ENCODE results near the gene LDLRAD4.

The LDLRAD4 gene

GRCh38 chr18:13440277-13441248, 222.0 kb downstream of the LDLRAD4 start:
- no peak for FAIRE-seq
- no peak for DNase-seq (ENCODE audit: insufficient read length, low spot score)
- no peak for TF ChIP-seq SPI1 (IDR thresholded peaks at IDR 0.05; ENCODE audit: low read depth, low read length)
- no peak for TF ChIP-seq PAX5 (IDR thresholded peaks at IDR 0.05; ENCODE audit: insufficient read depth, low read length, severe bottlenecking)
- TF ChIP-seq POLR2AphosphoS5 (IDR thresholded peaks at IDR 0.05; ENCODE audit: low read depth, low read length), result no peak
- no peak for TF ChIP-seq TAF1 (IDR thresholded peaks at IDR 0.05; ENCODE audit: low read depth, low read length)
- no peak for TF ChIP-seq POU2F2 (IDR thresholded peaks at IDR 0.05; ENCODE audit: low read depth, low read length)
- no peak for TF ChIP-seq POLR2A (IDR thresholded peaks at IDR 0.05; ENCODE audit: low read depth, low read length)

DNA sequence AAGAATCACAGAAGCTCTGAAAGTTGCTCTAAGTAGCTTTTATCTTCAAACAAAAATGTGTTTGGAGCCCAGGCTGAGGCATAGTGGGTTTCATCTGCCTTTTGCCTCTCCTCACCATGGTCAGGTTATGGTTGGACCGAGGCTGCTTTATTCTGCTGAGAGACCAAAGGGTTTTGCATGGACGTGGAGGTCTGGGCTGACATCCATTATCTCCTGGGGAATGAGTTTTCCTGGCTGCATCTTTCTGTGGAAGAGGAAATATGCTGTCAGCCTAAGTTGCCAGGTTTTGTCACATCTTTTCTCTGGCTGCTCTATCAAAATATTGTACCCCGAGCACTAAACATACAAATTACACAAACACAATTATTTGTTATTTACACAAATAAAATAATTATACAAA, 223.2 kb downstream of the LDLRAD4 start:
- TF ChIP-seq POU2F2 (IDR thresholded peaks at IDR 0.05; ENCODE audit: low read depth, low read length), result no peak
- TF ChIP-seq TAF1 (IDR thresholded peaks at IDR 0.05; ENCODE audit: low read depth, low read length), result no peak
- TF ChIP-seq POLR2A (IDR thresholded peaks at IDR 0.05; ENCODE audit: low read depth, low read length), result no peak
- TF ChIP-seq SPI1 (IDR thresholded peaks at IDR 0.05; ENCODE audit: low read depth, low read length), result no peak
- no peak for TF ChIP-seq POLR2AphosphoS5 (IDR thresholded peaks at IDR 0.05; ENCODE audit: low read depth, low read length)
- TF ChIP-seq PAX5 (IDR thresholded peaks at IDR 0.05; ENCODE audit: insufficient read depth, low read length, severe bottlenecking), result no peak
- FAIRE-seq (no peak), DNase-seq (ENCODE audit: insufficient read length, low spot score) (no peak)

DNA sequence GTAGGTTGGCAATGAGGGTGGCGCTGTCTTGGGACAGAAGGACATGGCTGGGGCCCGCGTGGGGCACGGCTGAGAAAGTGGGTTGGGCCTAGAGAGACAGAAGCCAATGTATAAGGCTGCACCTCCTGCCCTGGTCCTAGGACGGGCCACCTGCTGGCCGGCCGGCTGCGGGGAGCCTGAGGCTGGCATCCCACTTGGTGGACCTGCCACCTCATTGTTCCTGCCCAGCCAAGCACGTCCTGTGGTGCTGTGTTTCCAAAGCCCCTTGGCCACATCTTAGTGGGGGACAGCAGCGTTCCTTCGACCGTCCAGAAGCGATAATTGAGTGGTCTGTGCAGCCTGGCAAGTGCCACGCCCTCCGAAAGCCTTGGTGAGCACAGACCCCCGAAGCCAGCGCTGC, 223.9 kb downstream of the LDLRAD4 start:
- DNase-seq (ENCODE audit: insufficient read length, low spot score) (no peak), FAIRE-seq (no peak)
- TF ChIP-seq TAF1 (IDR thresholded peaks at IDR 0.05; ENCODE audit: low read depth, low read length) (no peak), POLR2AphosphoS5 (IDR thresholded peaks at IDR 0.05; ENCODE audit: low read depth, low read length) (no peak), PAX5 (IDR thresholded peaks at IDR 0.05; ENCODE audit: insufficient read depth, low read length, severe bottlenecking) (no peak), POU2F2 (IDR thresholded peaks at IDR 0.05; ENCODE audit: low read depth, low read length) (no peak), POLR2A (IDR thresholded peaks at IDR 0.05; ENCODE audit: low read depth, low read length) (no peak), SPI1 (IDR thresholded peaks at IDR 0.05; ENCODE audit: low read depth, low read length) (no peak)

GRCh38 chr18:13443552-13443951, 225.0 kb downstream of the LDLRAD4 start:
- TF ChIP-seq POLR2A (IDR thresholded peaks at IDR 0.05; ENCODE audit: low read depth, low read length) (no peak), PAX5 (IDR thresholded peaks at IDR 0.05; ENCODE audit: insufficient read depth, low read length, severe bottlenecking) (no peak), POU2F2 (IDR thresholded peaks at IDR 0.05; ENCODE audit: low read depth, low read length) (no peak), POLR2AphosphoS5 (IDR thresholded peaks at IDR 0.05; ENCODE audit: low read depth, low read length) (no peak), TAF1 (IDR thresholded peaks at IDR 0.05; ENCODE audit: low read depth, low read length) (no peak), SPI1 (IDR thresholded peaks at IDR 0.05; ENCODE audit: low read depth, low read length) (no peak)
- DNase-seq (ENCODE audit: insufficient read length, low spot score) (no peak), FAIRE-seq (no peak)

DNA sequence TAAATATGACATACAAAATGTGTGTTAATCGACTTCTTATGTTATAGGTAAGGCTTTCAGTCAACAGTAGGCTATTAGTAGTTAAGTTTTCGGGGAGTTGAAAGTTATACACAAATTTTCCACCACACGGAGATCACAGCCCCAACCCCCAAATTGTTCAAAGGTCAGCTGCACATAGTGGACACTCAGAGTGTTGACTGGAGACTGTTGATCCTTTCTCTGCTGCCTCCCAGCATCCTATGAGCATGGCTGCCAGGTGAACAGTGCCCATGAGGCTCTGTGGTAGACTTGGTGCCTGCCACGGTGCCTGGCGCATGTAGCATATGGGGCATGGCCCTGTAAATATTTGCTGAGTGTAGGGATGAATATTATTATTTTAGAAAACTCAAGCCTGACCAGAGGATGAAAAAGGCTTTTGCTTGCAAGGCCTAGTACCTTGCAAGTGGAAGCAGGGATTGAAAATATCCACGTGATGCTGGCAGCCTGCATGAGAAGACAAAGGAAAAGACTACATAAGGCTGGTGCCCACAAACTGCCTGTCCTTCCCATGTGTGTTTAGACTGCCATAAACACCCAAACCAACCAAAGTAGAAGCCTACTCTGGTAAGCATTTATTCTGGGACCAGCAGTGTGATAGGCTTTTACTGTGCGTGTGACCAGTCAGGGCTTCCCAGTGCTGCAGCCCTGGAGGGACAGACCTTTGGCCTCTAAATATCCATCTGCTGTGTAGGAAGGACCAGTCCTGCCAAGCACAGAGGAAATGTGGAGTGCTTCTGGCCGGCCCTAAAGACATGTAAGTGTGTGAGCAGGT, 226.1 kb downstream of the LDLRAD4 start:
- FAIRE-seq (no peak), DNase-seq (ENCODE audit: insufficient read length, low spot score) (no peak)
- TF ChIP-seq PAX5 (IDR thresholded peaks at IDR 0.05; ENCODE audit: insufficient read depth, low read length, severe bottlenecking) (no peak), POLR2AphosphoS5 (IDR thresholded peaks at IDR 0.05; ENCODE audit: low read depth, low read length) (no peak), SPI1 (IDR thresholded peaks at IDR 0.05; ENCODE audit: low read depth, low read length) (no peak), POU2F2 (IDR thresholded peaks at IDR 0.05; ENCODE audit: low read depth, low read length) (no peak), POLR2A (IDR thresholded peaks at IDR 0.05; ENCODE audit: low read depth, low read length) (no peak), TAF1 (IDR thresholded peaks at IDR 0.05; ENCODE audit: low read depth, low read length) (no peak)

DNA sequence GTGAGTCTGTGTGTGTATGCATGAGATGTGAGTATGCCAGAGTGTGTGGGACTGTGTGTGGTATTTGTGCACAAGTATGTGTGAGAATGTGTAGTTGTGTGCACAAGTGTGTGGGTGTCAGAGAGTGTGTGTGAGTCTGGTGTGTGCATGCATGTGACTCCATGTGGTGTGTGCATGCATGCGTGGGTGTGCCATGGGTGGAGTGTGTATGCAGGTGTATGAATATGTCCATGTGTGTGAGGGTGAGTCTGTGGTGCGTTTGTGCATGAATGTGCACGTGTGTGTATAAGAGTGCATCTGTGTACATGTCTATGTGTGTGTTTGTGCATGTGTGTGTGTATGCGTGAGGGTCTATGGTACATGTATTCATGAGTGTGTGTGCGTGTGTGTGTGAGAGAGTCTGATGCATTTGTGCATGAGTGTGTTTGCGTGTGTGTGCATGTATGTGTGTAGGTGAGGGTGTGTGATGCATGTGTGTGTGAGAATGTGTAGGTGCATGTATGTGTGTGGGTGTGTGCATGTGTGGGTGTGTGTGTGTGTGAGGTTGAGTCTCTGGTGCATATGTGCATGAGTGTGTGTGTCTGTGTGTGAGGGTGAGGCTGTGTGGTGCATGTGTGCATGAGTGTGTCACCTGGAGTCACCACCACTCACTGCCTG, 226.8 kb downstream of the LDLRAD4 start:
- no peak for DNase-seq (ENCODE audit: insufficient read length, low spot score)
- FAIRE-seq, result peak; percentile 61
- TF ChIP-seq SPI1 (IDR thresholded peaks at IDR 0.05; ENCODE audit: low read depth, low read length) (no peak), POLR2A (IDR thresholded peaks at IDR 0.05; ENCODE audit: low read depth, low read length) (no peak), TAF1 (IDR thresholded peaks at IDR 0.05; ENCODE audit: low read depth, low read length) (no peak), POU2F2 (IDR thresholded peaks at IDR 0.05; ENCODE audit: low read depth, low read length) (no peak), POLR2AphosphoS5 (IDR thresholded peaks at IDR 0.05; ENCODE audit: low read depth, low read length) (no peak), PAX5 (IDR thresholded peaks at IDR 0.05; ENCODE audit: insufficient read depth, low read length, severe bottlenecking) (no peak)

GRCh38 chr18:13446024-13446423, 227.5 kb downstream of the LDLRAD4 start:
- TF ChIP-seq PAX5 (IDR thresholded peaks at IDR 0.05; ENCODE audit: insufficient read depth, low read length, severe bottlenecking) (no peak), SPI1 (IDR thresholded peaks at IDR 0.05; ENCODE audit: low read depth, low read length) (no peak), POLR2AphosphoS5 (IDR thresholded peaks at IDR 0.05; ENCODE audit: low read depth, low read length) (no peak), POU2F2 (IDR thresholded peaks at IDR 0.05; ENCODE audit: low read depth, low read length) (no peak), POLR2A (IDR thresholded peaks at IDR 0.05; ENCODE audit: low read depth, low read length) (no peak), TAF1 (IDR thresholded peaks at IDR 0.05; ENCODE audit: low read depth, low read length) (no peak)
- FAIRE-seq (no peak), DNase-seq (ENCODE audit: insufficient read length, low spot score) (no peak)

DNA sequence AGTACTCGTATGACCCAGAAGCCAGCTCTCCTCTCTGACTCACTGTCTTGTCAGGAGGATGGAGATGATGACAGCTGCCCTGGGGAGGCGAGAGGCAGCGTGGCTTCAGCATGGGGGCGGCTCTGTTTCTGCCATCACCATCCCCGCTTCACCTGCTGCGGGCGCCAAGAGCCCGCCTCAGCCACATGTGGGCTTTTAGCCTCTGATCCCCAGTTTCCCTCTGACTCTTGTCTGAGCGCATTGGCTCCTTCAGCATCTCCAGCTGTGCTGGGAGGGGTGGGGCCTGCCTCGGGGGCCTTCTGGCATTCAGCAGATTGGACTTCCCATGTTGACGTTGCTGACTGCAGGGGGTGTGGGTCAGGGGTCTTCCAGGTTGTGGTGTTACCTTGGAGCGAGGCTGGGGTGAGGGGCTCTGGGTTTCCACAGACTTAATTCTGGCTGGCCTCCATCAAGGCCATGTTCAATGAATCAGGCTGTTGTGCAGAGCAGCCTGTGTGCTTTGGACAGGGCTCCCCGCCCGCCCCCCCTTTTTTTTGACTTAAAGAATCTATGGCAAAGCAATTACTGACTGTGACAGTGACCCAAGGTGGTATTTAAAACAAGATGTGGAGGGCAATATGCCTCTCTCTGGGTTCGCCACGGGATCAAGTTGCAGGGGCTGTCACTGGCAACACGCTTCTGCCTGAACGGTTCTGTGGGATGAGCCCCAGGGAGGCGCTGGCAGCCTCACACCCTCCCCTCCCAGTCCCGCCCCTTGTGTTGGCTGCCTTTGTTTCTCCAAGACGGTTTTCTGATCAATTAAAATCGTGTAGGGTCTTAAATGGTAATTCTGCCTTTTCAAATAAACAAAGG, 228.3 kb downstream of the LDLRAD4 start:
- no peak for DNase-seq (ENCODE audit: insufficient read length, low spot score)
- no peak for FAIRE-seq
- TF ChIP-seq POLR2AphosphoS5 (IDR thresholded peaks at IDR 0.05; ENCODE audit: low read depth, low read length) (no peak), PAX5 (IDR thresholded peaks at IDR 0.05; ENCODE audit: insufficient read depth, low read length, severe bottlenecking) (no peak), POLR2A (IDR thresholded peaks at IDR 0.05; ENCODE audit: low read depth, low read length) (no peak), SPI1 (IDR thresholded peaks at IDR 0.05; ENCODE audit: low read depth, low read length) (no peak), TAF1 (IDR thresholded peaks at IDR 0.05; ENCODE audit: low read depth, low read length) (no peak), POU2F2 (IDR thresholded peaks at IDR 0.05; ENCODE audit: low read depth, low read length) (no peak)

All from GM12891 (cell line).